GM12872 (cell line): ENCODE measurements around the gene ITGA11.

Source experiments
- CTCF ChIP-seq: IDR thresholded peaks from 3 replicates; pipeline ENCODE4 v1.5.1; 2011; ENCODE audit warnings: low read depth, mild to moderate bottlenecking, low read length, moderate library complexity; ENCODE audit not compliant: insufficient read depth

The ITGA11 gene

GRCh38 chr15:68312701-68313204 is 119.2 kb downstream of the ITGA11 start:
- no peak for TF ChIP-seq CTCF

GRCh38 chr15:68311859-68312557 is 120.0 kb downstream of the ITGA11 start:
- TF ChIP-seq CTCF = no peak

- no peak for TF ChIP-seq CTCF
Observed at GRCh38 chr15:68311464-68311835, 120.5 kb downstream of the ITGA11 start.

GRCh38 chr15:68310804-68311463 is 121.0 kb downstream of the ITGA11 start:
- no peak for TF ChIP-seq CTCF

GRCh38 chr15:68310178-68310803 is 121.7 kb downstream of the ITGA11 start:
- TF ChIP-seq CTCF = no peak

- no peak for TF ChIP-seq CTCF
Observed at GRCh38 chr15:68309024-68309423, 122.9 kb downstream of the ITGA11 start.

- TF ChIP-seq CTCF = no peak
Observed at GRCh38 chr15:68307131-68307928, 124.6 kb downstream of the ITGA11 start.
